IMR-90 (cell line): Measurements from ENCODE around the gene N4BP2. TPM values are rescaled to one million over a fixed set of nuclear protein-coding genes. Genes with fewer than 3 reads are reported as not detected.
"Not testable (repeated sequence)": the region's sequence is repeated elsewhere in the genome, so short reads cannot be mapped to it uniquely, and the experiment has no call there.

Experiments used
- ATAC-seq: fragments of 200-7000 bp; cut with Tn5 transposase; 2 replicates; pipeline ENCODE4 v1.9.1; 2020; ENCODE audit warnings: low read depth, mild to moderate bottlenecking, moderate library complexity
- BruUV-seq: library from RNA; stranded (reverse); fragments of 400-500 nt; replicated peaks from 2 replicates; lab custom pipeline; 2021; lab: Mats Ljungman, UMichigan
- CTCF ChIA-PET: fragments of 300-600 bp; formaldehyde crosslinking; extraction: SDS; loops from one replicate; lab custom pipeline; 2021; ENCODE audit warnings: antibody characterized with exemption; lab: Yijun Ruan, JAX
- POLR2A ChIA-PET: fragments of 300-600 bp; sonication (Branson Sonifier 250); formaldehyde crosslinking; loops from one replicate; lab custom pipeline; 2022; ENCODE audit warnings: antibody characterized with exemption; ENCODE audit not compliant: unreplicated experiment; lab: Charles Lee
- DNase-seq: peaks from one replicate; pipeline ENCODE4 v3.0.0; 2013
- H2AFZ ChIP-seq: replicated peaks from 2 replicates; pipeline ENCODE3; 2013; ENCODE audit warnings: low read length, mild to moderate bottlenecking; ENCODE audit not compliant: poor library complexity
- H2AK5ac ChIP-seq: 2 replicates; pipeline ENCODE4 v1.6.1; 2013; ENCODE audit warnings: low read depth, low read length, inconsistent platforms
- H2AK9ac ChIP-seq: replicated peaks from 2 replicates; pipeline ENCODE3; 2013; ENCODE audit warnings: mild to moderate bottlenecking, low read depth, low read length, moderate library complexity; ENCODE audit not compliant: poor library complexity
- H2BK120ac ChIP-seq: 2 replicates; pipeline ENCODE4 v1.6.1; 2013; ENCODE audit warnings: low read depth, low read length, inconsistent platforms
- H2BK15ac ChIP-seq: 3 replicates; pipeline ENCODE4 v1.6.1; 2013; ENCODE audit warnings: low read depth, low read length, inconsistent platforms
- H2BK20ac ChIP-seq: 2 replicates; pipeline ENCODE4 v1.6.1; 2013; ENCODE audit warnings: low read depth, mild to moderate bottlenecking, inconsistent platforms, low read length, moderate library complexity
- H2BK5ac ChIP-seq: 2 replicates; pipeline ENCODE4 v1.6.1; 2013; ENCODE audit warnings: mild to moderate bottlenecking, low read depth, low read length, inconsistent platforms; ENCODE audit not compliant: poor library complexity, severe bottlenecking
- H3K14ac ChIP-seq: replicated peaks from 2 replicates; pipeline ENCODE4 v1.6.1; 2013; ENCODE audit warnings: low read depth, low read length, inconsistent platforms
- H3K18ac ChIP-seq: 2 replicates; pipeline ENCODE4 v1.6.1; 2013; ENCODE audit warnings: low read depth, low read length, control low read depth
- H3K23ac ChIP-seq: 2 replicates; pipeline ENCODE4 v1.6.1; 2013; ENCODE audit warnings: low read depth, low read length, inconsistent platforms
- H3K27ac ChIP-seq: 2 replicates; pipeline ENCODE4 v1.5.1; 2013; ENCODE audit warnings: mild to moderate bottlenecking, control low read depth, low read length; ENCODE audit not compliant: insufficient read depth
- H3K27me3 ChIP-seq: 2 replicates; pipeline ENCODE4 v1.6.1; 2013; ENCODE audit warnings: low read length; ENCODE audit not compliant: control insufficient read depth, insufficient read depth
- H3K36me3 ChIP-seq: 2 replicates; pipeline ENCODE4 v1.6.1; 2013; ENCODE audit warnings: low read length, mixed read lengths; ENCODE audit not compliant: control insufficient read depth, insufficient read depth
- H3K4ac ChIP-seq: 2 replicates; pipeline ENCODE4 v1.6.1; 2013; ENCODE audit warnings: low read depth, low read length, inconsistent platforms
- H3K4me1 ChIP-seq: 2 replicates; pipeline ENCODE4 v1.6.1; 2013; ENCODE audit warnings: low read length, mixed read lengths; ENCODE audit not compliant: control insufficient read depth, insufficient read depth
- H3K4me2 ChIP-seq: 2 replicates; pipeline ENCODE4 v1.6.1; 2013; ENCODE audit warnings: low read depth, mild to moderate bottlenecking, control low read depth, low read length, moderate library complexity
- H3K4me3 ChIP-seq: 2 replicates; pipeline ENCODE4 v1.5.1; 2013; ENCODE audit warnings: low read depth, mild to moderate bottlenecking, control low read depth, low read length, moderate library complexity; ENCODE audit not compliant: insufficient read depth
- H3K56ac ChIP-seq: 2 replicates; pipeline ENCODE4 v1.6.1; 2013; ENCODE audit warnings: low read length, inconsistent platforms; ENCODE audit not compliant: insufficient read depth; ENCODE audit errors: extremely low read depth
- H3K79me1 ChIP-seq, 2 experiments: 2 replicates each; pipeline ENCODE4 v1.6.1; 2013; ENCODE audit warnings: low read length in 2 of 2, inconsistent platforms in 1 of 2, low read depth in 1 of 2
- H3K9ac ChIP-seq: 2 replicates; pipeline ENCODE4 v1.6.1; 2013; ENCODE audit warnings: low read depth, low read length, control low read depth
- H3K9me1 ChIP-seq: 2 replicates; pipeline ENCODE4 v1.6.1; 2013; ENCODE audit warnings: low read length, inconsistent platforms; ENCODE audit not compliant: insufficient read depth
- H3K9me3 ChIP-seq: 2 replicates; pipeline ENCODE4 v1.6.1; 2013; ENCODE audit warnings: low read length; ENCODE audit not compliant: control insufficient read depth, insufficient read depth
- H4K20me1 ChIP-seq: 2 replicates; pipeline ENCODE4 v1.6.1; 2013; ENCODE audit warnings: low read length, inconsistent platforms; ENCODE audit not compliant: insufficient read depth
- H4K5ac ChIP-seq: 2 replicates; pipeline ENCODE4 v1.6.1; 2013; ENCODE audit warnings: mild to moderate bottlenecking, low read depth, low read length, control low read depth
- H4K8ac ChIP-seq, 2 experiments: 2 replicates each; pipeline ENCODE4 v1.6.1; 2013; ENCODE audit warnings: low read depth in 2 of 2, low read length in 2 of 2, control low read depth in 1 of 2, inconsistent platforms in 1 of 2
- H4K91ac ChIP-seq: 2 replicates; pipeline ENCODE4 v1.6.1; 2013; ENCODE audit warnings: low read depth, low read length, inconsistent platforms; ENCODE audit not compliant: insufficient read depth
- WGBS, 2 experiments: methylation state at CpG; one replicate each; pipeline versions ENCODE4 v1.1.5 to v1.1.7; 2013; ENCODE audit warnings: missing lambda C conversion rate in 2 of 2; ENCODE audit not compliant: insufficient read length in 1 of 2; ENCODE audit errors: extremely low coverage in 2 of 2; 5-methylcytosine and 5-hydroxymethylcytosine counted together
- dilution Hi-C: fragments of 300-500 bp; cut with HindIII; formaldehyde crosslinking; loops from one replicate; pipeline ENCODE4 v1.14.3; 2018; ENCODE audit warnings: low sequenced_read_pairs; ENCODE audit not compliant: unreplicated experiment
- in situ Hi-C: fragments of 300-500 bp; cut with MboI; formaldehyde crosslinking; loops from 3 replicates; pipeline ENCODE4 v1.14.3; 2019; ENCODE audit warnings: low sequenced_read_pairs, inconsistent platforms, mixed read lengths
- intact Hi-C: fragments of 100-400 bp; cut with micrococcal nuclease; formaldehyde crosslinking; loops from 2 replicates; pipeline ENCODE4 v1.10.0; 2022
- polyA plus RNA-seq, 3 experiments: library from polyadenylated mRNA; depleted of rRNA; stranded (reverse); fragments of >200 nt; gene quantifications; 2 replicates each; pipeline ENCODE4 v1.2.3, GENCODE V29; 2012; ENCODE audit warnings: low replicate concordance in 1 of 3
- total RNA-seq: library from RNA; depleted of rRNA; stranded (reverse); fragments of >200 nt; gene quantifications from 2 replicates; pipeline ENCODE4 v1.2.3, GENCODE V29; 2012

N4BP2 gene
- total and polyA plus RNA-seq, 2 of the 4 experiments (the other 2 are of a cell fraction): 0.84 to 2.2 TPM

DNA sequence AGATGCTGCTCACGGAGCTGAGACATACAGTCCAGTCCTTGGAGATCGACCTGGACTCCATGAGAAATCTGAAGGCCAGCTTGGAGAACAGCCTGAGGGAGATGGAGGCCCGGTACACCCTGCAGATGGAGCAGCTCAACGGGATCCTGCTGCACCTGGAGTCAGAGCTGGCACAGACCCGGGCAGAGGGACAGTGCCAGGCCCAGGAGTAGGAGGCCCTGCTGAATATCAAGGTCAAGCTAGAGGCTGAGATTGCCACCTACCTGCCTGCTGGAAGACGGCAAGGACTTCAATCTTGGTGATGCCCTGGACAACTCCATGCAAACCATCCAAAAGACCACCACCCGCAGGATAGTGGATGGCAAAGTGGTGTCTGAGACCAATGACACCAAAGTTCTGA lies 35.5 kb upstream of the N4BP2 start:
- H2AFZ ChIP-seq, H3K56ac ChIP-seq, H3K23ac ChIP-seq, POLR2A ChIA-PET, CTCF ChIA-PET, H3K4me1 ChIP-seq, H2AK9ac ChIP-seq, in situ Hi-C loops, H4K5ac ChIP-seq, H3K4ac ChIP-seq, H3K27ac ChIP-seq, H2BK20ac ChIP-seq, intact Hi-C loops, H2BK15ac ChIP-seq, H3K14ac ChIP-seq, H4K20me1 ChIP-seq, H3K9me3 ChIP-seq, H4K91ac ChIP-seq, H2AK5ac ChIP-seq, ATAC-seq, BruUV-seq, H4K8ac ChIP-seq, H3K4me3 ChIP-seq, H3K4me2 ChIP-seq, H3K9me1 ChIP-seq, dilution Hi-C loops, DNase-seq, H3K9ac ChIP-seq, H3K79me1 ChIP-seq, H3K18ac ChIP-seq, H2BK120ac ChIP-seq, H2BK5ac ChIP-seq, H3K36me3 ChIP-seq, H3K27me3 ChIP-seq: not testable (repeated sequence)
- 94% methylated on average over 2 of the region's 7 CpGs; no CpG with 5 or more reads in 1 of the 2 experiments for WGBS, 2 experiments

- H3K9me3 ChIP-seq, H3K23ac ChIP-seq, H3K79me1 ChIP-seq, H3K4me3 ChIP-seq, H3K56ac ChIP-seq, H4K20me1 ChIP-seq, H4K91ac ChIP-seq, H3K4ac ChIP-seq, H2BK120ac ChIP-seq, ATAC-seq, H3K4me2 ChIP-seq, H3K9ac ChIP-seq, H4K8ac ChIP-seq, H3K36me3 ChIP-seq, POLR2A ChIA-PET, H2BK5ac ChIP-seq, H2AFZ ChIP-seq, H2BK20ac ChIP-seq, H3K14ac ChIP-seq, H3K27me3 ChIP-seq, H2AK5ac ChIP-seq, dilution Hi-C loops, H4K5ac ChIP-seq, intact Hi-C loops, H3K18ac ChIP-seq, H2AK9ac ChIP-seq, H2BK15ac ChIP-seq, DNase-seq, BruUV-seq, H3K27ac ChIP-seq, H3K9me1 ChIP-seq, CTCF ChIA-PET, H3K4me1 ChIP-seq, in situ Hi-C loops: not testable (repeated sequence)
- no CpG with 5 or more reads among the region's 7 CpGs for WGBS, 2 experiments
Measured at GRCh38 chr4:40024049-40024448, 32.6 kb upstream of the N4BP2 start.
